Neural progenitor cell (in vitro differentiated cells): ENCODE results near the gene PAFAH1B1. TPM values are rescaled to one million over a fixed set of nuclear protein-coding genes. Genes with fewer than 3 reads are reported as not detected.

Experiments used
- DNase-seq: peaks from one replicate; pipeline ENCODE4 v3.0.0-alpha.2; 2016; ENCODE audit warnings: low spot score
- H2AFZ ChIP-seq: fragments of 200-600 bp; sonication (generic); replicated peaks from 2 replicates; pipeline ENCODE4 v1.6.1; 2016; ENCODE audit warnings: antibody characterized with exemption
- H3F3A ChIP-seq: fragments of 200-600 bp; sonication (generic); 2 replicates; pipeline ENCODE4 v1.6.1; 2016; ENCODE audit warnings: antibody characterized with exemption, low read depth
- H3K27ac ChIP-seq: fragments of 200-600 bp; sonication (generic); 2 replicates; pipeline ENCODE4 v1.5.1; 2016; ENCODE audit warnings: mild to moderate bottlenecking
- H3K27me3 ChIP-seq: fragments of 200-600 bp; sonication (generic); 2 replicates; pipeline ENCODE4 v1.6.1; 2016; ENCODE audit warnings: mild to moderate bottlenecking, moderate library complexity
- H3K36me3 ChIP-seq: fragments of 200-600 bp; sonication (generic); 2 replicates; pipeline ENCODE4 v1.5.1; 2016
- H3K4me1 ChIP-seq: fragments of 200-600 bp; sonication (generic); 2 replicates; pipeline ENCODE4 v1.6.1; 2016; ENCODE audit warnings: mixed run types
- H3K4me2 ChIP-seq: fragments of 200-600 bp; sonication (generic); 2 replicates; pipeline ENCODE4 v1.6.1; 2016
- H3K4me3 ChIP-seq: fragments of 200-600 bp; sonication (generic); 2 replicates; pipeline ENCODE4 v1.5.1; 2016
- H3K79me2 ChIP-seq: fragments of 200-600 bp; sonication (generic); 2 replicates; pipeline ENCODE4 v1.6.1; 2016; ENCODE audit warnings: low read depth
- H3K9ac ChIP-seq: fragments of 200-600 bp; sonication (generic); 2 replicates; pipeline ENCODE4 v1.6.1; 2016
- H3K9me3 ChIP-seq: fragments of 200-600 bp; sonication (generic); 2 replicates; pipeline ENCODE4 v1.5.1; 2016; ENCODE audit warnings: low read depth
- H4K20me1 ChIP-seq: fragments of 200-600 bp; sonication (generic); 2 replicates; pipeline ENCODE4 v1.6.1; 2016; ENCODE audit warnings: low read depth
- H3K27ac Mint-ChIP-seq: 3 replicates; pipeline ENCODE4 v1.8.0; 2021; ENCODE audit warnings: mixed read lengths
- H3K27me3 Mint-ChIP-seq: 2 replicates; pipeline ENCODE4 v1.8.0; 2022; ENCODE audit warnings: low read depth, mild to moderate bottlenecking, inconsistent platforms, moderate library complexity, mixed read lengths; ENCODE audit not compliant: insufficient read depth
- H3K36me3 Mint-ChIP-seq: 3 replicates; pipeline ENCODE4 v1.8.0; 2021; ENCODE audit warnings: mixed read lengths
- H3K4me1 Mint-ChIP-seq: 3 replicates; pipeline ENCODE4 v1.8.0; 2021; ENCODE audit warnings: mixed read lengths
- H3K4me3 Mint-ChIP-seq: 3 replicates; pipeline ENCODE4 v1.8.0; 2021; ENCODE audit warnings: mild to moderate bottlenecking, moderate library complexity, mixed read lengths
- H3K9me3 Mint-ChIP-seq: 3 replicates; pipeline ENCODE4 v1.8.0; 2020; ENCODE audit warnings: mixed read lengths
- CTCF ChIP-seq: fragments of 200-600 bp; sonication (generic); IDR thresholded peaks from 2 replicates; pipeline ENCODE4 v1.5.1; 2017; ENCODE audit warnings: antibody characterized with exemption, mild to moderate bottlenecking
- EZH2 ChIP-seq: fragments of 200-600 bp; sonication (generic); IDR thresholded peaks from 2 replicates; pipeline ENCODE4 v1.6.1; 2017; ENCODE audit warnings: antibody characterized with exemption, mild to moderate bottlenecking, moderate library complexity
- EZH2phosphoT487 ChIP-seq: fragments of 200-600 bp; sonication (generic); IDR thresholded peaks from 2 replicates; pipeline ENCODE4 v1.6.1; 2017; ENCODE audit warnings: antibody characterized with exemption
- total RNA-seq: library from RNA; depleted of rRNA; stranded (reverse); fragments of >200 nt; gene quantifications from 2 replicates; pipeline ENCODE4 v1.2.3, GENCODE V29; 2015; ENCODE audit warnings: low replicate concordance

PAFAH1B1 gene
- total RNA-seq, 1 donor from 2014 or later, result 209 TPM

- no peak for TF ChIP-seq EZH2
- no peak for TF ChIP-seq EZH2phosphoT487
- TF ChIP-seq CTCF, result no peak
- H3K27ac Mint-ChIP-seq, result no peak overlapping the region
- H3K36me3 Mint-ChIP-seq, result peaks cover 28% of the 10 kb centered on the region
- no peak overlapping the region for H3K4me3 ChIP-seq
- peaks cover 23% of the 10 kb centered on the region for H3K36me3 ChIP-seq
- H3F3A ChIP-seq, result peaks cover 43% of the 10 kb centered on the region
- no peaks in the 10 kb centered on the region for H3K79me2 ChIP-seq
- H3K27me3 ChIP-seq, result no peaks in the 10 kb centered on the region
- no peaks in the 10 kb centered on the region for H3K9me3 Mint-ChIP-seq
- H3K27me3 Mint-ChIP-seq, result peaks cover 4% of the 10 kb centered on the region
- peaks cover 6% of the 10 kb centered on the region for H3K4me1 Mint-ChIP-seq
- no peak overlapping the region for H3K27ac ChIP-seq
- no peak overlapping the region for H3K4me3 Mint-ChIP-seq
- H3K4me1 ChIP-seq, result no peaks in the 10 kb centered on the region
- no peak overlapping the region for H3K4me2 ChIP-seq
- DNase-seq, result no peak
- H3K9me3 ChIP-seq, result no peaks in the 10 kb centered on the region
- no peak overlapping the region for H2AFZ ChIP-seq
- no peak overlapping the region for H3K9ac ChIP-seq
- peaks cover 20% of the 10 kb centered on the region for H4K20me1 ChIP-seq
Observed at GRCh38 chr17:2682176-2682938, 88.9 kb downstream of the PAFAH1B1 start.

GRCh38 chr17:2683912-2684311 lies 90.5 kb downstream of the PAFAH1B1 start:
- Mint-ChIP-seq H3K36me3 (peaks cover 27% of the 10 kb centered on the region), H3K4me3 (no peak overlapping the region), H3K4me1 (peaks cover 8% of the 10 kb centered on the region), H3K9me3 (peaks cover 2% of the 10 kb centered on the region), H3K27me3 (peaks cover 8% of the 10 kb centered on the region), H3K27ac (no peak overlapping the region)
- no peaks in the 10 kb centered on the region for H3K79me2 ChIP-seq
- TF ChIP-seq EZH2, result no peak
- no peak for TF ChIP-seq CTCF
- TF ChIP-seq EZH2phosphoT487, result no peak
- no peak overlapping the region for H3K4me2 ChIP-seq
- H2AFZ ChIP-seq, result no peak overlapping the region
- DNase-seq, result no peak
- H3K4me1 ChIP-seq, result no peaks in the 10 kb centered on the region
- no peak overlapping the region for H3K4me3 ChIP-seq
- peaks cover 20% of the 10 kb centered on the region for H4K20me1 ChIP-seq
- H3K27ac ChIP-seq, result peak overlapping the region; percentile 67
- peaks cover 55% of the 10 kb centered on the region for H3F3A ChIP-seq
- no peaks in the 10 kb centered on the region for H3K9me3 ChIP-seq
- H3K36me3 ChIP-seq, result peaks cover 23% of the 10 kb centered on the region
- no peak overlapping the region for H3K9ac ChIP-seq
- H3K27me3 ChIP-seq, result no peaks in the 10 kb centered on the region

- Histone ChIP-seq H3F3A (peaks cover 55% of the 10 kb centered on the region), H3K27me3 (no peaks in the 10 kb centered on the region), H3K9ac (no peak overlapping the region), H3K4me2 (no peak overlapping the region), H4K20me1 (peaks cover 20% of the 10 kb centered on the region), H2AFZ (no peak overlapping the region), H3K79me2 (no peaks in the 10 kb centered on the region), H3K27ac (peak overlapping the region; percentile 67), H3K36me3 (peaks cover 23% of the 10 kb centered on the region), H3K9me3 (no peaks in the 10 kb centered on the region), H3K4me1 (no peaks in the 10 kb centered on the region), H3K4me3 (no peak overlapping the region)
- H3K36me3 Mint-ChIP-seq, result peaks cover 21% of the 10 kb centered on the region
- H3K27ac Mint-ChIP-seq, result no peak overlapping the region
- H3K9me3 Mint-ChIP-seq, result peaks cover 2% of the 10 kb centered on the region
- TF ChIP-seq EZH2phosphoT487 (no peak), EZH2 (no peak), CTCF (no peak)
- peaks cover 11% of the 10 kb centered on the region for H3K27me3 Mint-ChIP-seq
- no peak overlapping the region for H3K4me3 Mint-ChIP-seq
- DNase-seq, result peak; percentile 35
- H3K4me1 Mint-ChIP-seq, result peaks cover 10% of the 10 kb centered on the region
Observed at GRCh38 chr17:2684549-2684948, 91.1 kb downstream of the PAFAH1B1 start.
